Fibroblast of the conjunctiva (primary cell): ENCODE measurements around the gene GABRA1.

Experiments used
- DNase-seq: peaks from one replicate; pipeline ENCODE4 v3.0.0-alpha.2; 2010; ENCODE audit warnings: low read depth

GABRA1 gene

GRCh38 chr5:161847941-161848391 lies at the start of gene GABRA1:
Gene GABRA1, plus strand, starts transcription at chr5:161848120. Its CDS starts 2,691 bp downstream, at chr5:161850811.
- DNase-seq = no peak

- DNase-seq = no peak
Observed at GRCh38 chr5:161799316-161799715, 48.6 kb upstream of the GABRA1 start.

GRCh38 chr5:161804263-161804662 lies 43.7 kb upstream of the GABRA1 start:
- DNase-seq = no peak

GRCh38 chr5:161846746-161847145 lies 1.2 kb upstream of the GABRA1 start:
- no peak for DNase-seq

GRCh38 chr5:161847447-161847846 lies 473 bp upstream of the GABRA1 start:
- DNase-seq = no peak

GRCh38 chr5:161850491-161850890 lies 2.6 kb downstream of the GABRA1 start:
- no peak for DNase-seq

GRCh38 chr5:161851691-161852299 lies 3.9 kb downstream of the GABRA1 start:
- DNase-seq = no peak

- DNase-seq = no peak
Observed at GRCh38 chr5:161857358-161857757, 9.4 kb downstream of the GABRA1 start.

- DNase-seq = no peak
Observed at GRCh38 chr5:161863259-161863658, 15.3 kb downstream of the GABRA1 start.

- no peak for DNase-seq
Observed at GRCh38 chr5:161863811-161864210, 15.9 kb downstream of the GABRA1 start.

- no peak for DNase-seq
Observed at GRCh38 chr5:161865510-161865909, 17.6 kb downstream of the GABRA1 start.

- no peak for DNase-seq
Observed at GRCh38 chr5:161889971-161890370, 42.1 kb downstream of the GABRA1 start.

GRCh38 chr5:161895514-161895913 lies 47.6 kb downstream of the GABRA1 start:
- DNase-seq = no peak

- DNase-seq = no peak
Observed at GRCh38 chr5:161897033-161897432, 49.1 kb downstream of the GABRA1 start.

GRCh38 chr5:161899590-161899989 lies 51.7 kb downstream of the GABRA1 start:
- DNase-seq = no peak

GRCh38 chr5:161900981-161901380 lies 53.1 kb downstream of the GABRA1 start:
- no peak for DNase-seq

GRCh38 chr5:161921781-161922180 lies 73.9 kb downstream of the GABRA1 start:
- no peak for DNase-seq

- DNase-seq = no peak
Observed at GRCh38 chr5:161924270-161924669, 76.3 kb downstream of the GABRA1 start.

GRCh38 chr5:161925960-161926359 lies 78.0 kb downstream of the GABRA1 start:
- no peak for DNase-seq

GRCh38 chr5:161934486-161934885 lies 86.6 kb downstream of the GABRA1 start:
- no peak for DNase-seq

- DNase-seq = no peak
Observed at GRCh38 chr5:161944974-161945373, 97.1 kb downstream of the GABRA1 start.

GRCh38 chr5:161946911-161947310 lies 99.0 kb downstream of the GABRA1 start:
- no peak for DNase-seq
